Stimulated activated CD8-positive, alpha-beta memory T cell treated with anti-CD3 and anti-CD28 coated beads, Interleukin-15, amount 100 ng/mL, for 4 hours (primary cell): ENCODE measurements around the gene QSER1.
A peak's percentile ranks its signal among the peaks of the same experiment; 100 is the strongest.

ENCODE experiments used
- DNase-seq, 2 donors: peaks; one replicate each; pipeline ENCODE4 v3.0.0-alpha.2; 2020; ENCODE audit warnings: low read depth in 2 of 2

Gene QSER1

DNA sequence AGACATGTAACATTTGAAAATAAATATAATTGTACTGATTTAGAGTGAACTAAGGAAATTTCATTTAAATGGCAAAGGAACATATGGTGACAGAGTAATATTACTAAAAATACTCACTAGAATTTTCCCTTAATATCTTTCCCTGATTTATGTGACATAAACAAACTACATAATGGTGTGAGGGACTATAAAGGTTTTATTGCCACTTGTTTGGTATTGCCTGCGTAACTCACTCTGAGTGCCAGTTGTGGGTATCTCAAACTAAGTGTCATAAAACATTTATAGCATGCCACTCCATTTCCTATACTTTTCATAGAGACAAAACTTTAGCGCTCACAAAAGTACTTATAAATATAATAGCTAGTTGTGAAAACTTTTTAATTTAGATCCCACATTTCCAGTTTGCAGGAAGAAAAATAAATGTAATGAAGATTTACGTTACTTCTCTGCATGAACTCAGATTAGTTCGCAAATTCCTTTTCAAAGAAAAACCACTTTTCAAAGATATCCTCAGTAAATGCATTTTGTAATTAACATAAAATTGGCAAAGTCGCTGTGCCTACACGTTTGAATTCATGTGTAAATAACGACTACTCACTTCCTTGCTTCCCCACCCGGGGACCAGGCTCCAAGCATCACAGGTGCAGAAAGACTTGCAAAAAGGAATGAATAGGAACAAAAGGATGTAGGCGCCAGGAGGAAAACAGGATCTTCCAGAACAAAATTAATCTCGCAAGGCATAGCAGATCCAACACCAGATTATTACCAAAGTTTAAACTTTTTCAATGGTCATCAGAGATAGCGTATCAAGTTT is 1.6 kb upstream of the QSER1 start:
- DNase-seq = no peak

DNA sequence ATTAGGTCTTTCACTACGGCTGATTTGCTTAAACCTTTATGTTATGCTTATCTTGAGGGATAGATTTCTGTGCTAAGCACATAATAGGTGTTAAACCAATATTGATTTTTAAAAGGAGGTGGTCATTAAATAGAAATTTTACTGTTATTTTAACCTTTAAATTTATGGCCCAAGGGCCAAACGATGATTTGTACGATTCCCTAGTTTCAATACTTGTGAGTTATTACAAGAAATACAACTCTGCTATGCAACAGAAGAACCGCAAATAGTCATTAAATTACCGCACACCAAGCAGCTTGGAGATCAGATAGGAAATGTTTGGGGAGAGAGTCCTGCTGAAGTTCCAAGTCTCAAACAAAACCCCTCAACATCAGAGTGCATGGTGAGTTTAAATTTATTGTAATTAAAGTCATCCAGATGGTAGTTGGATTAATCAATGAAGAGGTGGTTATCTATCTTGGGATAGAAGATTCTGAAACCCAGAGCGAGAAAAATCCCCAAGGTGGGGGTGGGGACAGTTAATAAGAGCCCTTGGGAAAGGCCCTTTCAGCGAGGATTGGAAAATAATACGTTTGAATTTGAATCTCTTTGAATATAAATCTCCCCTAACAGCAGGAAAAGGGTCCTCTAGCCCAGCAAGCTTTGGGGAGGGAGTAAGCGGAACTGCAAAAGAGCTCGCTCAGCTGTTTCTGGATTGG is 805 bp upstream of the QSER1 start:
- no peak for DNase-seq

DNA sequence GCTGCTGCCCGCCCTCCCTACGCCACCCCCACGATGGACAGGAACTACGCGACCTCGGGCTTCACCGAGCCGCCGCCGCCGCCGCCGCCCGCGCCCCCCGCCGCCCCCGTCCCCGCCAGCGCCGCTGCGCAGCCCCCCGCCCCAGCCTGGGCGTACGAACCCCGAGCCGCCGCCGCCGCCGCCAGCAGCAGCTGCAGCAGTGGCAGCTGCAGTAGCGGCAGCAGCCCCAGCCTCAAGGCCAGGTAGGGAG is 407 bp downstream of the QSER1 start:
- DNase-seq = peak in 1 of 2 donors; percentile 28

DNA sequence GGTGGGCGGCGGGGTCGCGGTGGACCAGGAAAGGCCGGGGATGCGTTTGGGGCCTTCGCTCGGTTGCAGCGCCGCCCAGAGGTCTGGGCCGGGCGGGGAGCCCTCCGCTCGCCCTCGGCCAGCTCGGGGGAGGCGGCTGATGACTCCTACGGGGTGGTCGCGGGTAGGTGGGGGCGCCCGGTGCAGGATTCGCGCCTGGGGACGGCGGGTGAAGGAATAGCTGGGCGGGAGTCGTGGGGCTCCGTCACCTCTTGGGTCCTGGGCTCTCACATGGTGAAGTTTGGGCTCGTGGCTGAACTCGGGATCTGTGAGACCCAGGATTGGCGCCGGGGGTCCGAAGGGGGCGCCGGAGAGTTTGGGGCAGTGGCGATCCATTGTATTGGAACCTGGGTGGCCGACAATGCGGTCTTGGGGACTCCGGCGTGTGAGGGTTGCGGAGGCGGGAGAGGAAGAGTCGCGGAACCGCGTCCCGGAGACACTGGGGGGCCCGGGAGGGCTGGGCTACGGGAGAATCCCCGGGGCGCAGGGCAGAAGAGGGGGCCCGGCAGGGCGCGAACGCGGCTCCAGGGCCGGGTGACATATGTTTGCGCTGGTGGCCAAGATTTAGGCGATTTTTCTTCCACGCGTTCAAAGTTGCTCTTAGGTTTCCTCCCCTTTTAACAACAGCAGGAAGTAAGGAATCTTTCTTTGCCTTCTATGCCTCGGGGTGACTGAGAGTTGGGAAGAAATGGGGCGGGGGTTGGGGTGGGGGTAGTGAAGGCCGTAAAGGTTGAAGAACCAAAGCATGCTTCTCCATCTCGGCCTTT is 935 bp downstream of the QSER1 start:
- DNase-seq = peak in 1 of 2 donors; percentile 37

DNA sequence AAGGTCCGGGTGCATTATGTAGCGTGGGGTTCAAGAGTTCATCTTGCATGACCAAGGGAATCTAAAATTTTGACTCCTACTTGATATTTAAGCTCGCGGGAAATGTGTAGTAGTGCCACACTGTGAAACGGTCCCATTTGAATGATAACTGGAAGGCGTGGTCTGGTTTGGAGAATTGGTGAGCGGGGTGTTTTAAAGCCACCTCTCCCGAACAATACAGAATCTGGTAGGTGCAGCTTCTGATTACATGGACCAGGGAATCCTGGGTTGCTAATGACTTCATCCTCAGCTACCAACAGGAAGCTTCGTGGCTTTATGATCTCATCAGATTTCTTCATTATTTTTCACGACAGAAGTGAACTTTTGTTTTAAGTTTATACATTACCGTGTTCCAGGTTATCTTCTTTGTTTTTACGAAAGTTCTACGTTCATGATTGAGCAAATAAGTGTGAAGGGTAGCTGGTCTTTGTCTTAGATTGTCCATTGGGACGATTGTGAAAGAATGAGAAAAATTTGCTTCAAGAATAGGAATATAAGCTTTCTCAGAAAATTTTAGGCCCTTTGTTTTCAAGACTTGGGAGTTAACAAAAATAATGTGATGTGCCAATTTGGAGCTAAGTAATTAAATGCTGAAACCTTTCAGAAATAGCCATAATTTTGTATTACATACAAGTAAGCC is 1.7 kb downstream of the QSER1 start:
- DNase-seq = no peak

DNA sequence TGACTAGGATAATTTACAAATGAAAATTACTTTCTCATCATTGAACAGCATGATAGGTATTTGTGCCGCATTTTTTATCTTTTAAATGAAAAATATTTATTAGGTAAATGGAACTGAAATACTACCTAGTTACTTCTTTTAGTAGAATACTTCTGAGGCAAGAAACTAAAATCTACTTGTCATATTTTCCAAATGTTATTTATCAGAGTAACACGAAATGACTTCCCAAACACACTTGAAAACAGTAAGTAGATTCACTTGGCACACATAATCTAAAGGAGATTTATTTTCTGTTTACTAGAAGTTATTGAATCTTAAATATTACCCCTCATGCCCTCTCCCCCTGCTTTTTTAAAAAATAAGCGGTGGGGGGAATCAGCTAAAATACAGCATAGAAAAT is 2.3 kb downstream of the QSER1 start:
- DNase-seq = no peak

DNA sequence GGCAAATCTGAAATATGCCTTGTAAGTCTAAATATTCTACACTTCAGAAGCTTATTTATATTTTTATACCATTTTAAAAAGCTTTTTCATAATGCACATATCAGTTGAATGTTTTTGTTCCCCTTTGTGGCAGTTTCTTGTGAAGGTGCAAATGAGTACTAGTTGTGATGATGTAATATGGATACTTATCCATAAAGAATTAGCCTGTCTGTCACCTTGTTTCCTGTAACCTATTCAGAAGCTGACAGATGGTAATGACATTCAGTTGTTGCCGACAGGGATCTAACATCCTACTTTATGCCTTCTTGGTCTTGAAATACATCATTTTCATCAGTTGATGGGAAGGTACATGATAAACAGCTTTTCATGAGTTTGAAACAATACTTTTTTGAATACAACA is 2.9 kb downstream of the QSER1 start:
- DNase-seq = no peak

DNA sequence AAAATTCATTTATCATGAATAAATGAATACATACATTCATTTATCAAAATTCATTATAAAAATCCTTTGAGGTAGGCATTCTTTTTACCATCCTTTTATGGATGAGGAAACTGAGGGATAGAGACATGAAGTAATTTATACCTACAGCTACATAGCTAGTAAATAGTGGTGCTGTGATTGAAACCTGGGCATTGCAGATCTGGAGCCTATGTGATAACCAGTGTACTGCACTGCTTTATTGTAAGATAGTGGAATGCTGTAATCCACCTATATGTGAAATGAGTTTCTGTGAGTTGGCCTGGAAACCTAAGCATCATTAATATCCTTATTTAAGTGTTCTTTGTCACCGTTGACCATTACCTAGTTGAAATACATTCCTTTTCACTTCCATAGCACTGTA is 4.5 kb downstream of the QSER1 start:
- DNase-seq = no peak

DNA sequence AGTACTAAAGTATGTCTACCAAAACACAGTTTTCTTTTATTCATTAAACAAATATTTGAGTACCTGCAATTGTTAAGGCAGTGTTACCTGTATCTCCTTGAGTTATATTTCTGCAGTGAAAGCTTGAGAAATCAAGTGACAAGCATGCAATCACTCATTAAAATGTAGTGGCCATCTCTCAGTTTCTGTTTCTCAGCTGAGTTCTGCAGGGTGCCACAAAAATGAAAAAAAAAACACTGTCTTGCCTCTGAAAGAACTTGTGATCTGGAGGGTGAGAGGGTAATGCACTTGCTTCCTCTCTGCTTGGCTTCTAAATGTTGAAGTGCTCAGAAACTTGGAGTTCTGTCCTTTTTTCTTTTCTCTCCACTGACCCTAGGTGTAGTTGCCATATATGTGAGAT is 6.8 kb downstream of the QSER1 start:
- DNase-seq = no peak

DNA sequence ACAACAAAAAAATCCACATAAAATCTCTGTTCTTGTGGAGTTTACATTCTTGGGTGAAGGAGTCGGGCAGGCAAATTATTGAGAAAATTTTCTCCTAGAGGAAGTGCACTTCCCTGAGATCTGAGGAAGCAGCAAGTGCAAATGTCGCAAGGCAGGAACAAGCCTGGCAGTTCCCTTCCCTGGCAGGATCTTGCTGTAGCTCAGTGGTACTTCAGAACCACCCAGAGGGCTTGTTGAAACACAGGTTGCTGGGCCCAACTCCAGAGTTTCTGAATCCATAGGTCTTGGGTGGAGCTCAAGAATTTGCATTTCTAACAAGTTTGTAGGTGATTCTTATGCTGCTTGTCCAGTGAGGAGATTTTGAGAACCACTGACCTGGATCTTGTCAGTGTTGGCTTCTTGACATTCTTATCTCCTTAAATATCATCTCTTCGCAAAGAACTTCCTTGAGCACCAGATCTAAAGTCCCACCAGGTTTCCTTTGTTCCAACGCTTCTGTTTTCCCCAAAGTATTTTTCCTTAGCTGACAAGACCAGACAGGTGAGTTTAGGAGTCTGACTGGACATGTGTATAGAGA is 9.6 kb downstream of the QSER1 start:
- no peak for DNase-seq

DNA sequence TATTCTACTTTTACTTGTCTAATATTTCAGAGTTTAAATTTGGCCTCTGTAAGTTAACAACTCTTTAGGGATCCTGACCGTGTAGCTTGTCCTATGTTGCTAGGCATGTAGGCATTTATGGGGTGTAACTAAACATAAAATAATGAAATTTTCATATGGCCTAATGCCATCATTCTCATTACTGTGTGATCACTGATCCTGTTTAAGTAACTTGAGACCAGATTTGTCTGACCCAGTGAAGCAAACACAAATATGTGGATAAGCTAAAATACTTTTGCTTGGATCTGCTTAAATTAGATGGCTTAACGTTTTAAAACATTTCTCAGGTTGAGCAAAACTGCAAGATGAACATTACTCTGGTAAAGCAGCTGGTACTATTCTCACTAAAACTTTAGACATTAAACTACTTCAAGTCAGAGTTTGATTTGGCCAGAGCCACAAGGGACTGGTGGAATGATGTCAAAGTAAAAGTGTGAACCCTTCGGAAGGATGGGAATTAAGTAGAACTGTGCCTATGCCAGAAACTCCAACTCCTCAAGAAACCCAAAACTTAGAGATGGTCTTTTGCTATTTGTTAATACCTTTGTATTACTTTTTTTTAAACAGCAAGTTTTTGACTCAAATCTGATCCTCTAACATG is 12.5 kb downstream of the QSER1 start:
- DNase-seq = no peak

DNA sequence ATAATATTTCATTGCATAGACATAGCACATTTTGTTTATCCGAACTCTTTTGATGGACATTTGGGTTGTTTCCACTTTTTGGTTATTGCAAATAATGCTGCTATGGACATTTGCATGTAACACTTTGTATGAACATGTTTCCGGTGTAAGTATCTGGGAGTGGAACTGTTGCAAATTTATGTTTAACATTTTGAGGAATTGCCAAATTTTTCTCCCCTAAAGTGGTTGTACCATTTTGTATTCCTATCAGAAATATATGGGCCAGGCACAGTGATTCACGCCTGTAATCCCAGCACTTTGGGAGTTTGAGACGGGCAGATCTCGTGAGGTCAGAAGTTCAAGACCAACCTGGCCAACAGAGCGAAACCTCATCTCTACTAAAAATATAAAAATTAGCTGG is 16.0 kb downstream of the QSER1 start:
- DNase-seq = no peak

DNA sequence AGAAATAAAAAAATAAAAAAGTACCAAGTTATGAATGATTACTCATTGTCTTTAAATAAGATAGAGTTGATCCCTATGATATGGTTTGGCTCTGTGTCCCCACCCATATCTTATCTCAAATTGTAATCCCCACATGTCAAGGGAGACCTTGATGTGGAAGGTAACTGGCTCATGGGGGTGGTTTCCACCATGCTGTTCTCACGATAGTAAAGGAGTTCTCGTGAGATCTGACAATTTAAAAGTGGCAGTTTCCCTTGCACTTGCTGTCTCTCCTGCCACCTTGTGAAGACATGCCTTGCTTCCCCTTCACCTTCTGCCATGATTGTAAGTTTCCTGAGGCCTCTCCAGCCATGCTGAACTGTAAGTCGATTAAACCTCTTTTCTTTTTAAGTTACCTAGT is 18.8 kb downstream of the QSER1 start:
- no peak for DNase-seq

DNA sequence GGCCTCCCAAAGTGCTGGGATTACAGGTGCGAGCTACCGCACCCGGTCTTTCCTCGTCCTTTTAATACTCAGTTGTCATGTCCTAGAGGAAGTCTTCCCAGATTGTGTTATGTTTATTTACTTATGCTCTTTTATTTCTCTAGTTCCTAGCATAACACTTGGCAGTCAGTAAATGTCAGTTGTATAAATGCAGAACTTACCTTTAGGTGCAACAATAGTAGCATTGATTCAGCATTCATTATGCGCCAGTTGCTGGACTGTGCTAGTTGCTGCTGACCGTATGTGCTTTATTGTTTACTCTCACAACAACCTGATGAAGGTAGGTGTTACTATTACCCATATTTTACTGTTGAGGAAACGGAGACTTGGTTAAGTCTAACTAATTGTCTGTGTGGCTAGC is 20.8 kb downstream of the QSER1 start:
- DNase-seq = no peak

DNA sequence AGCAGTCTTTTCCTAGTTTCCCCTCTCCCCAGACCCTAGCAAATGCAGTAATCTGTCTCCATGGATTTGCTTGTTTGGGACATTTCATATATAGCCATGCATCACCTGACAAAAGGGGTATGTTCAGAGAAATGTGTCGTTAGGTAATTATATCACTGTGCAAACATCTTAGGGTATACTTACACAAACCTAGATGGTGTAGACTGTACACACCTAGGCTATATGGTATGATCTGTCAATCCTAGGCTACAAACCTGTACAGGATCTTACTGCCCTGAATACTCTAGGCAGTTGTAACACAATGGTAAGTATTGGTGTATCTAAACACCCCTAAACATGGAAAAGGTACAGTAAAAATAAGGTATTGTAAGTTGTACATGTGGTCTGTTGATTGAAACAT is 23.8 kb downstream of the QSER1 start:
- DNase-seq = no peak

DNA sequence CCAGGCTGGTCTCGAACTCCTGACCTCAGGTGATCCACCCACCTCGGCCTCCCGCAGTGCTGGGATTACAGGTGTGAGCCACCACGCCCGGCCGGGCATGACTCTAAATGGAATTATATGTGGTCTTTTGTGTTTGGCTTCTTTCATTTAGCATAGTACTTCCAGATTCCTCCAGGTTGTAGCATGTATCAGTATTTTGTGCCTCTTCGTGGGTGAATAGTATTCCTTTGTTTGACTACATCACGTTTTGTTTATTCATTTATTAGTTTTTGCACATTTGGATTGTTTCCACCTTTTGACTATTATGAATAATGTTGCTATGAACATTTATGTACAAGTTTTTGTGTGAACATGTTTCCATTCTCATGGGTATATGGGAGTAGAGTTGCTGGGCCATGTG is 24.4 kb downstream of the QSER1 start:
- no peak for DNase-seq

DNA sequence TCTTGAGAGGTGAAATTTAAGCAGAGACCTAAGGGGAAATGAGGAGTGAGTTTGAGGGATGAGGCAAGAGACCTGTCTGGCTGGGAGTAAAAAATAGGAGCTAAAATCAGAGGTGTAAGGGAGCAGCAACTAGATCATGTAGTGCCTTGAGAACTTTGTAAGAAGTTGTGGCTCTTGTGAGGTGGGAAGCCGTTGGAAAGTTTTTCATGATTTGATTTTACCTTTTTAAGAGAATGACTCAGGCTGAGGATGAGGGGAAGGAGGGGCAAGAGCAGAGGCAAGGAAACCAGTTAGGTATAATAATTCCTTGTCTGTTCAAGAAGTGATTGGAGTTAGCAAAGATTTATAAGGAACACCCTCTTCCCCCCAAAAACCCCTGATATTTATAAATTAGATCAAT is 25.8 kb downstream of the QSER1 start:
- DNase-seq = no peak

DNA sequence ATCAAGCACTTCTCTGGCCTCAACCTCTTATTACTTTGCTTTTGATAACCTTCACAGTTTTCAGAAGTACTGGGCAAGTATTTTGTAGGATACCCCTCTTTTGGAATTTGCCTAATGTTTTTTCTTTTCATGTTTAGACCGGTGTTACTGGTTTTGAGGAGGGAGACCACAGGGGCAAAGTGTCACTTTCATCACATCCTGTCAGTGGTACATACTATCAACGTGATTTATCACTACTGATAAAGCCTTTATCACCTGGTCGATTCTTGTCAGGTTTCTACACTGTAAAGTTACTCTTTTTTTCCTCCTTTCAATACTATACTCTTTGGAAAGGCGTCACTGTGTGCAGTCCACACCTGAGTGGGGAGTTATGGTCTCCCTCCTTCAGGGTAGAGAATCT is 26.7 kb downstream of the QSER1 start:
- DNase-seq = no peak

DNA sequence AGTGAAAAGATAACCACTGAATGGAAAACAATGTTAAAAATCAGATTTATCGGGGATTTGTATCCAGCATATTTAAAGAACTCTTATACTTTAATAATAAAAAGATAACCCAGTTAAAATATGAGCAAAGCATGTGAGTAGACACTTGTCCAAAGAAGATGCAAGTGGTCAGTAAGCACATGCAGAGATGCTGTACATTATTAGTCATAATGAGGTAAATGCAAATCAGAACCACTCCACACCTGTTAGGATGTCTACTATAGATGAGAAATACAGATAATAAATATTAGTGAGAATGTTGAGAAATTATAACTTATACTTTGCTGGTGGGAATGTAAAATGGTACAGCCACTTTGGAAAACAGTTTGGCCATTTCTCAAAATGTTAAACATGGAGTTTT is 28.0 kb downstream of the QSER1 start:
- DNase-seq = no peak

DNA sequence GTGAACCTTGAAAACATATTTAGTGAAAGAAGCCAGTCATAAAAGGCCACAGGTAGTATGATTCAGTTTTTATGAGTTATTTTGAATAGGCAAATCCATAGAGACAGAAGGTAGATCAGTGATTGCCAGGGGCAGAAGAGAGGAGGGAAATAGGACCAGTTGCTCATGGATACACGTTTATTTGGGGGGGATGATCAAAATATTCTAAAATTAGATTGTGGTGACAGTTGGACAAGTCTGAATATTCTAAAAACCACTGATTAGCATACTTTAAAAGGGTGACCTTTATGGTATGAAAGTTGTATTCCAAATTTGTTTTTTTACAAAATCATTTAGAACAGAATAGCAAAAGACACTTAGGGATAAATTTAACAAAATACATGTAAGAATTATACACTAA is 28.6 kb downstream of the QSER1 start:
- no peak for DNase-seq

DNA sequence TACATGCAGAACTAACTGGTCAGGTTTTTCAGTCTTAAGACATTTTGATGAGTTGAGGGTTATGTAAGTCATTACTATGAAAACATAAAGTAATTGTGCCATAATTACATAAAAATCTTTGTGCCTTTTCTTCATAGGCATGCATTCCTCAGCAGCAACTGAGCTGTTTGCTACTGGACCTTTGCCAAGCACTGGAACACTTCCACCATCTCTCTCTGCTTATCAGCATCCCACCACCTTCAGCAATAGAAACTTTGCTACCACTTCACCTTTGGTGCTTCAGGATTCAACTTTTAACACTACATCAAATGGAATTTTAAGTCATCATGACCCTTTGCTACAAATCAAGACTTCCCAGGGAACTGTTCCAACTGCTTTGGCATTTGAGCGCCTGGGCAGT is 39.0 kb downstream of the QSER1 start:
- DNase-seq = no peak

DNA sequence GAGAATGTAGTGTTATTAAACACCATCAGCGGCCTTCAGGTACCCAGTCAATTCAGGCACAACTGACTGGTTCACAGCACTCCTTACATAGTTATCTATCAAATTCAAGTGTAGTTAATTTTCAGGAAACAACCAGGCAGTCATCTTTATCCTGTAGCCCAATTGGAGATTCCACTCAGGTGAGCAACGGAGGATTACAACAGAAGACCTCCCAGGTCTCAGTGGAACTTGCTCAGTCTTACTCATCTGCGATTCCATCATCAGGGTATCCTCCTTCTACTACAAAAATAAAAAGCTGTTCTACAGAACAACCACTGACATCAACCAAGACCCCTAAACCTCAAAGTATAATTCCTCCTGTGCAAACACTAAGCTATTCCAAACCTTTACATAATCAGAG is 39.6 kb downstream of the QSER1 start:
- DNase-seq = no peak
